ENCODE results near the gene KCP. TPM values are rescaled to one million over a fixed set of nuclear protein-coding genes. Genes with fewer than 3 reads are reported as not detected.

The KCP gene
- total and polyA plus RNA-seq, 10 of the 15 experiments (the other 5 are each of a cell fraction or from before 2014, with no cell fraction given): 0.05 to 7.8 (median 2.5) TPM

- TF ChIP-seq, protein P1, sequence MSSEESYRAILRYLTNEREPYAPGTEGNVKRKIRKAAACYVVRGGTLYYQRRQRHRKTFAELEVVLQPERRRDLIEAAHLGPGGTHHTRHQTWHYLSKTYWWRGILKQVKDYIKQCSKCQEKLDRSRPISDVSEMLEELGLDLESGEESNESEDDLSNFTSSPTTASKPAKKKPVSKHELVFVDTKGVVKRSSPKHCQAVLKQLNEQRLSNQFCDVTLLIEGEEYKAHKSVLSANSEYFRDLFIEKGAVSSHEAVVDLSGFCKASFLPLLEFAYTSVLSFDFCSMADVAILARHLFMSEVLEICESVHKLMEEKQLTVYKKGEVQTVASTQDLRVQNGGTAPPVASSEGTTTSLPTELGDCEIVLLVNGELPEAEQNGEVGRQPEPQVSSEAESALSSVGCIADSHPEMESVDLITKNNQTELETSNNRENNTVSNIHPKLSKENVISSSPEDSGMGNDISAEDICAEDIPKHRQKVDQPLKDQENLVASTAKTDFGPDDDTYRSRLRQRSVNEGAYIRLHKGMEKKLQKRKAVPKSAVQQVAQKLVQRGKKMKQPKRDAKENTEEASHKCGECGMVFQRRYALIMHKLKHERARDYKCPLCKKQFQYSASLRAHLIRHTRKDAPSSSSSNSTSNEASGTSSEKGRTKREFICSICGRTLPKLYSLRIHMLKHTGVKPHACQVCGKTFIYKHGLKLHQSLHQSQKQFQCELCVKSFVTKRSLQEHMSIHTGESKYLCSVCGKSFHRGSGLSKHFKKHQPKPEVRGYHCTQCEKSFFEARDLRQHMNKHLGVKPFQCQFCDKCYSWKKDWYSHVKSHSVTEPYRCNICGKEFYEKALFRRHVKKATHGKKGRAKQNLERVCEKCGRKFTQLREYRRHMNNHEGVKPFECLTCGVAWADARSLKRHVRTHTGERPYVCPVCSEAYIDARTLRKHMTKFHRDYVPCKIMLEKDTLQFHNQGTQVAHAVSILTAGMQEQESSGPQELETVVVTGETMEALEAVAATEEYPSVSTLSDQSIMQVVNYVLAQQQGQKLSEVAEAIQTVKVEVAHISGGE (CRISPR knock-in tag; IDR thresholded peaks at IDR 0.05): no peak
- TF ChIP-seq CHD1 (IDR thresholded peaks at IDR 0.05; ENCODE audit: low read depth, low read length) (no peak), CBX3 (IDR thresholded peaks at IDR 0.05; ENCODE audit: borderline replicate concordance, low read depth) (no peak), BRCA1 (IDR thresholded peaks at IDR 0.05; ENCODE audit: low read depth, low read length) (no peak), SREBF2 (IDR thresholded peaks at IDR 0.05; ENCODE audit: low read length) (no peak), HDAC6 (IDR thresholded peaks at IDR 0.05; ENCODE audit: unreplicated experiment) (no peak), ZNF24 (IDR thresholded peaks at IDR 0.05) (no peak), POLR2A (IDR thresholded peaks at IDR 0.05; ENCODE audit: low read depth, low read length) (no peak)
- TF ChIP-seq, protein P2, sequence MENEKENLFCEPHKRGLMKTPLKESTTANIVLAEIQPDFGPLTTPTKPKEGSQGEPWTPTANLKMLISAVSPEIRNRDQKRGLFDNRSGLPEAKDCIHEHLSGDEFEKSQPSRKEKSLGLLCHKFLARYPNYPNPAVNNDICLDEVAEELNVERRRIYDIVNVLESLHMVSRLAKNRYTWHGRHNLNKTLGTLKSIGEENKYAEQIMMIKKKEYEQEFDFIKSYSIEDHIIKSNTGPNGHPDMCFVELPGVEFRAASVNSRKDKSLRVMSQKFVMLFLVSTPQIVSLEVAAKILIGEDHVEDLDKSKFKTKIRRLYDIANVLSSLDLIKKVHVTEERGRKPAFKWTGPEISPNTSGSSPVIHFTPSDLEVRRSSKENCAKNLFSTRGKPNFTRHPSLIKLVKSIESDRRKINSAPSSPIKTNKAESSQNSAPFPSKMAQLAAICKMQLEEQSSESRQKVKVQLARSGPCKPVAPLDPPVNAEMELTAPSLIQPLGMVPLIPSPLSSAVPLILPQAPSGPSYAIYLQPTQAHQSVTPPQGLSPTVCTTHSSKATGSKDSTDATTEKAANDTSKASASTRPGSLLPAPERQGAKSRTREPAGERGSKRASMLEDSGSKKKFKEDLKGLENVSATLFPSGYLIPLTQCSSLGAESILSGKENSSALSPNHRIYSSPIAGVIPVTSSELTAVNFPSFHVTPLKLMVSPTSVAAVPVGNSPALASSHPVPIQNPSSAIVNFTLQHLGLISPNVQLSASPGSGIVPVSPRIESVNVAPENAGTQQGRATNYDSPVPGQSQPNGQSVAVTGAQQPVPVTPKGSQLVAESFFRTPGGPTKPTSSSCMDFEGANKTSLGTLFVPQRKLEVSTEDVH (IDR thresholded peaks at IDR 0.05; ENCODE audit: low read depth, partially characterized antibody): no peak
These were observed 65.7 kb downstream of the KCP start (continued) for GRCh38 chr7:128844777-128845311.

Data from GM12878 (cell line).